Muscle of leg (tissue), 11 donors: ENCODE data around the gene UBAC2. TPM values are rescaled to one million over a fixed set of nuclear protein-coding genes. Genes with fewer than 3 reads are reported as not detected.

Experiments
- DNase-seq: peaks from one replicate; pipeline ENCODE4 v3.0.0; 2013
- H3K27ac ChIP-seq: one replicate; pipeline ENCODE4 v1.5.1; 2013; ENCODE audit warnings: mild to moderate bottlenecking, low read length, control low read depth
- H3K27me3 ChIP-seq: one replicate; pipeline ENCODE4 v1.6.1; 2013; ENCODE audit warnings: low read length; ENCODE audit not compliant: control insufficient read depth, insufficient read depth
- H3K36me3 ChIP-seq: one replicate; pipeline ENCODE4 v1.6.1; 2013; ENCODE audit warnings: low read length; ENCODE audit not compliant: control insufficient read depth, insufficient read depth
- H3K4me1 ChIP-seq: one replicate; pipeline ENCODE4 v1.6.1; 2013; ENCODE audit warnings: low read length; ENCODE audit not compliant: control insufficient read depth, insufficient read depth
- H3K4me3 ChIP-seq: one replicate; pipeline ENCODE4 v1.5.1; 2013; ENCODE audit warnings: low read length, control low read depth
- H3K9me3 ChIP-seq: replicated peaks from 2 replicates; pipeline ENCODE4 v1.6.1; 2013; ENCODE audit warnings: low read depth, low read length; ENCODE audit not compliant: control insufficient read depth
- WGBS: methylation state at CpG from one replicate; pipeline ENCODE4 v1.1.5; 2013; ENCODE audit warnings: missing lambda C conversion rate; ENCODE audit not compliant: insufficient coverage; 5-methylcytosine and 5-hydroxymethylcytosine counted together
- polyA plus RNA-seq, 8 donors: library from polyadenylated mRNA; unstranded; fragments of 120-200 nt; gene quantifications; one replicate each; pipeline versions ENCODE4 v1.2.1 to v1.2.3, GENCODE V29; 2013; ENCODE audit warnings: inconsistent platforms in 1 of 8, low replicate concordance in 1 of 8; ENCODE audit not compliant: insufficient read length in 8 of 8, insufficient read depth in 1 of 8
- total RNA-seq: library from RNA; stranded (reverse); fragments of 120-200 nt; gene quantifications from one replicate; pipeline ENCODE4 v1.2.4, GENCODE V29; 2013

Gene UBAC2
- total and polyA plus RNA-seq, 9 donors = 46.3 to 92.6 (median 84.7) TPM

DNA sequence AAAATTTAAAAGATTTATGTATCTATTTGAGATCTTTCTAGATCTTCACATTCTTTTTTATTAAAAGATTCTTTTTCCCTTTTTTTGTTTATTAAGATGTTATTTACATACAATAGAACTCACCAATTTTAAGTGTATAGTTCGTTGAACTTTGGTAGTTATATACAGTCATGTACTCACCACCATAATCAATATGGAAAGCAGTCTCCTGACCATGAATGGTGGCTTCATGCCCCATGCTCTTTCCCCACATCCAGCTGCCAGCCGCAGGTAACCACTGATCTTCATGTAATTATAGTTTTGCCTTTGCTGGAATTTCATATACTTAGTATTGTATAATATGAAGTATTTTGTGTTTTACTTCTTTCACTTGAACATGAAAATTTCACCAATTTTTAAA, 127.1 kb downstream of the UBAC2 start:
- no CpG with 5 or more reads among the region's 2 CpGs for WGBS
- H3K4me3 ChIP-seq = no peak overlapping the region
- DNase-seq = no peak
- peaks cover 2% of the 10 kb centered on the region for H3K4me1 ChIP-seq
- no peak overlapping the region for H3K27ac ChIP-seq
- peaks cover 13% of the 10 kb centered on the region for H3K36me3 ChIP-seq
- H3K27me3 ChIP-seq = no peaks in the 10 kb centered on the region
- H3K9me3 ChIP-seq = no peaks in the 10 kb centered on the region

DNA sequence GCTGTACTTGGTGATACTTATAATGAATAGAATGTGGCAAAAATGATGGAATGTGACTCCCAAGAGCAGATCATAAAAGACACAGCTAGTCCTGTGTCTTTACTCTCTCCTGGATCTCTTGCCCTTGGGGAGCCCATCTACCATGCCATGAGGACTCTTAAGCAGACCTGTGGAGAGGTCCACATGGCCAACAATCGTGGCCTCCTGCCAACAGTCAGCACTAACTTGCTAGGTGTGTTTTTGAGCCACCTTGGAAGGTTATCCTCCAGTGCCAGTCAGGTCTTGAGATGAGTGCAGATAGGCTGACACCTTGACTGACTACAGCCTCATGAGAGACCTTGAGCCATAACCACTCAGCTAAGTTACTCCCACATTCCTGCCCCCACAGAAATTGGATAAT, 128.8 kb downstream of the UBAC2 start:
- Histone ChIP-seq H3K4me1 (peaks cover 2% of the 10 kb centered on the region), H3K9me3 (no peaks in the 10 kb centered on the region), H3K36me3 (peaks cover 8% of the 10 kb centered on the region), H3K27me3 (no peaks in the 10 kb centered on the region), H3K27ac (no peak overlapping the region), H3K4me3 (no peak overlapping the region)
- DNase-seq = no peak
- no CpG with 5 or more reads among the region's 1 CpG for WGBS

DNA sequence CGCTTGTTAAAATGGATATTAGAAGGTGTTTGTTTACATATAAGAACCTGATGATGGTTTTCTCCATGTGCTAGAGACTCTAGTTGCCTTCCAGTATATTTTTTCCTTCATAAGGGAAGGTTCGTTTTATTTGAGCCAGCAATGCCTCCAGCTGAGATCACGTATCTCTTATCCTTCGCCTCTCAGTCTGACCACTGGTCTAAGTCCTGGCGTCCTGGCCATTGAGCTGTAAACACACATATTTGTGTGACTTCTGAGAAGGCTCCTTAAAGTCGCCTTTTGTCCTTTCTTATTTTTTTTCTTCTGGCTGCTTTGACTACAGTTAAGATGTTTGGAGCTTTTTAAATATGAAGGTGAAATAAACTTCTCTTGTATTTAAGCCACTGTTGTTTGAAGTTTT, 130.3 kb downstream of the UBAC2 start:
- Histone ChIP-seq H3K4me3 (no peak overlapping the region), H3K9me3 (no peaks in the 10 kb centered on the region), H3K4me1 (peaks cover 2% of the 10 kb centered on the region), H3K27me3 (no peaks in the 10 kb centered on the region), H3K36me3 (peaks cover 6% of the 10 kb centered on the region), H3K27ac (no peak overlapping the region)
- no peak for DNase-seq
- 62% methylated on average over 3 of the region's 6 CpGs for WGBS

DNA sequence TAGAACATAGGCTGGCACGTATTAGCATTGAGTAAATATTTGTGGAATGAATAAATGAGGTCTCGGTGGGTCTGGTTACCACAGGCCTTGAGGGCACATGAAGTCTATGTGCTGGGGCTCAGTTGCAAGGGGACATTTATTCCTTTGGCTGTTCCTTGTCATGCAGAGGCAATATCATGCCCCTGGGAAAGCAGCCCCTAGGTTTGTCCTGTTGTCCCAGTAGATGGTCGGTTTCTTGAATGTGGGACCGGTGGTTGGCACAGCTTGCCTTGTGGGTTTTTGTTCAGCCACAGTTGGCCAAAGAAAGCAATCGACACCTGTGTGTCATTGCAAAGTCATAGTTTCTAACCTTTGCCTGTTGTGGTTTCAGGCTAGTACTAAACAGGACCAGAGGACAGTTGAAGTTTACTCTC, 131.2 kb downstream of the UBAC2 start:
- WGBS = 75% methylated on average over 4 of the region's 5 CpGs
- H3K9me3 ChIP-seq = no peaks in the 10 kb centered on the region
- no peak overlapping the region for H3K4me3 ChIP-seq
- peaks cover 5% of the 10 kb centered on the region for H3K36me3 ChIP-seq
- H3K4me1 ChIP-seq = peaks cover 2% of the 10 kb centered on the region
- H3K27me3 ChIP-seq = no peaks in the 10 kb centered on the region
- H3K27ac ChIP-seq = no peak overlapping the region
- no peak for DNase-seq

DNA sequence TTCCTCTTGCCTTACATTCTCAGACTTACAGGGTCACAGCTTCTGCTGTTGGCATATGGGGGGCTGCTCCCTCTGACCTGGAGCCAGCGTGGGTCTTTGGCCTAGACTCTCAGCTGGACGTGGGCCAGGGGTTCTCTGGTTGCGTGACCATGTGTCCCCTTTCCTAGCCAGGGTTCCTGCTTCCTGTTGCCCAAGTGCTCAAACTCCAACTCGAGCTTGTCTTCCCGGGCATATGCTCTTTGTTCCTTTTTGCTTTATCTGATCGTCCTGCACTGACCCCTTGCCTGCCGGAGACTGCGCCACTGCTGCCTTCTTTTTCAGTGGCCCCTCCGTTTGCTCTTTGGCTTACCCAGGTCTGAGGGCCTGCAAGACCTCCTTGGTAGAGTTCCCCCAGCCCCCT, 131.8 kb downstream of the UBAC2 start:
- Histone ChIP-seq H3K27me3 (no peaks in the 10 kb centered on the region), H3K4me3 (no peak overlapping the region), H3K36me3 (peaks cover 5% of the 10 kb centered on the region), H3K4me1 (peaks cover 2% of the 10 kb centered on the region), H3K9me3 (no peaks in the 10 kb centered on the region), H3K27ac (no peak overlapping the region)
- WGBS = 76% methylated on average over 9 of the region's 9 CpGs
- no peak for DNase-seq

DNA sequence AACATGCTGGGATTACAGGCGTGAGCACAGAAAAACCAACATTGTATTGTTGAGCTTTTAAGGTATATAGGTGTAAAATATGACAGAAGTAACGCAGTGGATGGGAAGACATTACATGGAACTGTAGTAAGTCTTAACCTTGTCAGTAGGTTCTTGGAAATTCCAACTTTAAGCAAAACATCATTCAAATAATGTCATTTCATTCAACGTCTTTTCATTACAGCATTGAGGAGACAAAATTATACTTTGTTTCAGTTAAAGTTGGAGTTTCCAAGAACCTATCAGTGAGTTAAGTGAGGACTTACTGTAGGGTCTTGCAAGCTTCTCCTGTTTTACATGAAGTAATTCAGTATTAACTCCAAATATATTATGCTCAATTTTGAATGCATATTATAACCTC, 133.6 kb downstream of the UBAC2 start:
- DNase-seq = no peak
- no peak overlapping the region for H3K4me3 ChIP-seq
- no peaks in the 10 kb centered on the region for H3K27me3 ChIP-seq
- no CpG with 5 or more reads among the region's 3 CpGs for WGBS
- peaks cover 2% of the 10 kb centered on the region for H3K4me1 ChIP-seq
- H3K27ac ChIP-seq = no peak overlapping the region
- H3K36me3 ChIP-seq = peaks cover 5% of the 10 kb centered on the region
- H3K9me3 ChIP-seq = no peaks in the 10 kb centered on the region

DNA sequence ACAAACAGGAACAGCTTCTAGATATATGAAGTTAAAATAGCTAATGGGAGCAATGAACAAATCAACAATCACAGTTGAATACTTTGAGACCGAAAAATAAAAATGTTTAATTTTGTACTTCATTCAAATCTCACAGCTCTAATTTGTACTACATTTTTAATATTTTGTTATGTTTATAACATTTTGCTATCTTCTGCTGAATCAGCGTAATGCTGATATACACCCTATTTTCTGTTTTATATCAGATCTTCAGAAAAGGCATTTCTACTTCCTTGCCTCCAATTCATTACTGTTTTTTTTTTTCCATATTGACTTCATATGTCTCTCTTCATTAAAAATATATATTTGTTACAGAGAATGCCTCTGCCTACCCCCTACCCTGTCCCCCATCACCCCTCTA, 134.4 kb downstream of the UBAC2 start:
- DNase-seq = no peak
- no peaks in the 10 kb centered on the region for H3K27me3 ChIP-seq
- H3K9me3 ChIP-seq = no peaks in the 10 kb centered on the region
- peaks cover 6% of the 10 kb centered on the region for H3K36me3 ChIP-seq
- no peak overlapping the region for H3K27ac ChIP-seq
- H3K4me3 ChIP-seq = no peak overlapping the region
- WGBS = no CpG with 5 or more reads among the region's 2 CpGs
- peaks cover 2% of the 10 kb centered on the region for H3K4me1 ChIP-seq

DNA sequence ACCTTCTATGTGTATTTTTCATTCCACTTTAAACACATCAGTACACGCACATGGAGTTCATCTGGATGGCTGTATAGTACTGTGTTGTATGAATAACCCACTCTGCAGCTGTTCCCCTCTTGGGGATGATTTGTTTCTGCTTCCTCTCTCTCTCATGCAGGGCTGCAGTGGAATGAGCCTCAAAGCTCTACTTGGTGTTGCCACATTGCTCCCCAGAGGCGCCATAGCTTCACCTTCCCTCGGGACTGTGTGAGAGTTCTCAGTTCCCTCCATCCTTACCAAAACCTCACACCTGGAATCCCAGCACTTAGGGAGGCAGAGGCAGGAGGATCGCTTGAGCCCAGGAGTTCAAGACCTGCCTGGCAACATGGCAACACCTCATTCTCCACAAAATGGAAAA, 134.9 kb downstream of the UBAC2 start:
- WGBS = 50% methylated on average over 2 of the region's 4 CpGs
- Histone ChIP-seq H3K27ac (no peak overlapping the region), H3K4me3 (no peak overlapping the region), H3K9me3 (no peaks in the 10 kb centered on the region), H3K4me1 (peaks cover 2% of the 10 kb centered on the region), H3K36me3 (peaks cover 10% of the 10 kb centered on the region), H3K27me3 (no peaks in the 10 kb centered on the region)
- DNase-seq = peak; percentile 32

DNA sequence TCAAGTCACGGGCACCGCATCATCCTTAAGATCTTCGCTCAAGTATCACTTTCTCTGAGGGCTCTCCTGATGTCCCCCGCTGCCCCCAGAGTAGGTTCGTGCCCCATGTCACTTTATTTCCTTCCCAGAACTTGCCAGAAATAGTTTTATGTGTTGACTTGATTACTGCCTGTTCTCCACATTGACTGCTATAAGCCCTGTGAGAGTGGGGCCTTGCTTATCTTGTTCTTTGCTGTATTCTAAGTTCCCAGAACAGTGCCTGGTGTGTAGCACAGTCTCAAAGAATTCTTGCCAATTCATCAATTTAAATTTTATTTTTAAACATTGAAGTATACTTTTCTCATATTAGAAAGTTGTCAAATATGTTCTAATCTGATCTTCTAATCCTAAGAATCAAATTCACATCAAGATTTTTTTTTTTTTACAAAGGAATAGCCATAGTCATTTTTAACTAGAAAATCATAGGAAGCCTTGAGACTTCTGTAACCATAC, 138.6 kb downstream of the UBAC2 start:
- Histone ChIP-seq H3K27me3 (no peaks in the 10 kb centered on the region), H3K36me3 (peaks cover 34% of the 10 kb centered on the region), H3K4me3 (no peak overlapping the region), H3K27ac (no peak overlapping the region), H3K9me3 (no peaks in the 10 kb centered on the region), H3K4me1 (no peaks in the 10 kb centered on the region)
- 80% methylated on average over 2 of the region's 5 CpGs for WGBS
- DNase-seq = no peak

DNA sequence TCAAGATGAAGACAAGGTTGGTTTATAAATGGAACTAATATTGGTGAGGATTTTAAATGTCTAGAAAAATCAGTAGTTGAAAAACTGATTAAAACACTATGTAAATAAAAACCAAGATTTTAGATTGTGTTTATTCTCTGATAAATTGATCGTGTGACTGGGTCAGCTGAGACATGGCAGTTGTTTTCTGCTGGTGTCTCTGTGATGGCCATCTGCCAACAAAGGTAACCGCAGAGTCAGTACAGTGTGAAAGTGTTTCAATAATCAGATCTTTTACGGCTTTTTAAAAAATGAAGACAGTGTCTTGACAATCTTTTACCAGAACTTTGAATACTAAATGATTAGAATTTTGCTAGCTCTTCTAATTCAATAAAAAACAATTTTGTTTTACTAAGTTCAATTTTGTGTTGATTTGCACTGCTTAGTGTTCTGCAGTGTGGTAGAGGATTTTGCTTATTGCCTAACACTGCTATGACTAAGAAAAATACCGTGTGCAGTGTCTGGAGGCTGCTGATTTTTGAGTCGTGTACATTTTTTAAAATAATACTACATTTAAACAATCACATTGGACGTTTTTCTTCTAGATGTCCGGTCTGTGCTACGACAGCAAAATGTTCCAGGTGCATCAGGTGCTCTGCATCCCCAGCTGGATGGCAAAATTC, 139.2 kb downstream of the UBAC2 start:
- no peak overlapping the region for H3K27ac ChIP-seq
- no peak for DNase-seq
- no peaks in the 10 kb centered on the region for H3K9me3 ChIP-seq
- no peaks in the 10 kb centered on the region for H3K27me3 ChIP-seq
- H3K36me3 ChIP-seq = peaks cover 38% of the 10 kb centered on the region
- no peaks in the 10 kb centered on the region for H3K4me1 ChIP-seq
- 89% methylated on average over 3 of the region's 8 CpGs for WGBS
- H3K4me3 ChIP-seq = no peak overlapping the region

DNA sequence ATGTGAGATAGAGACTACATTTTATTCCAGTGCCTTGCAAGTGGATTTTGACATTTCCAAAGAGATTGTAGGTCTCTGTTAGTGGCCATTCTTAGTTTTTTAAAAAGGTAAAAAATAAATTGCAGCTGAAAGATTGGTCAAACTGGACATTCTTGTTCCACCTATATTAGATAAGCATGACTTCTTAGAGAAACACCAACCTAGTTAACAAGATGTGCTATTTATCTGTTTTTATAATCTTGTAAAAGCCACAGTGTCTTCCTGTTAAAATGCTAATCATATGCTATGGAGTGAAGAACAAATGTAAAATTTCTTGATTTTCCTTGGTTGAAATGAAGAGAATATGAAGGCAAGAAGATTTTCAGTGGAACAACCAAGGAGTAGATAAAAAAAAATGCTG, 140.0 kb downstream of the UBAC2 start:
- H3K36me3 ChIP-seq = peaks cover 41% of the 10 kb centered on the region
- H3K4me3 ChIP-seq = no peak overlapping the region
- no peak overlapping the region for H3K27ac ChIP-seq
- no peak for DNase-seq
- H3K9me3 ChIP-seq = no peaks in the 10 kb centered on the region
- no peaks in the 10 kb centered on the region for H3K4me1 ChIP-seq
- no peaks in the 10 kb centered on the region for H3K27me3 ChIP-seq
